Esophagus muscularis mucosa (tissue), 4 donors: Measurements from ENCODE around the gene MOCOS.

ENCODE experiments used
- EP300 ChIP-seq: sonication (generic); formaldehyde crosslinking; IDR thresholded peaks from one replicate; pipeline ENCODE4 v1.6.1; 2017; ENCODE audit warnings: antibody characterized with exemption
- POLR2A ChIP-seq: fragments of 450-650 bp; IDR thresholded peaks from one replicate; pipeline ENCODE4 v1.6.1; 2017; ENCODE audit warnings: antibody characterized with exemption, moderate library complexity, mild to moderate bottlenecking, low read depth
- POLR2AphosphoS5 ChIP-seq, 2 donors: sonication (generic); formaldehyde crosslinking; IDR thresholded peaks; one replicate each; pipeline ENCODE4 v1.6.1; 2017; ENCODE audit warnings: antibody characterized with exemption in 2 of 2
- TF ChIP-seq, protein P1 (sequence below), 3 experiments: fragments of 200-600 bp in 2 of 3; fragments of 450-650 bp in 1 of 3; sonication (generic) in 2 of 3; IDR thresholded peaks; one replicate each; pipeline ENCODE4 v1.5.1; 2017 to 2019; ENCODE audit warnings: antibody characterized with exemption in 3 of 3, mild to moderate bottlenecking in 2 of 3, moderate library complexity in 1 of 3

DNA sequence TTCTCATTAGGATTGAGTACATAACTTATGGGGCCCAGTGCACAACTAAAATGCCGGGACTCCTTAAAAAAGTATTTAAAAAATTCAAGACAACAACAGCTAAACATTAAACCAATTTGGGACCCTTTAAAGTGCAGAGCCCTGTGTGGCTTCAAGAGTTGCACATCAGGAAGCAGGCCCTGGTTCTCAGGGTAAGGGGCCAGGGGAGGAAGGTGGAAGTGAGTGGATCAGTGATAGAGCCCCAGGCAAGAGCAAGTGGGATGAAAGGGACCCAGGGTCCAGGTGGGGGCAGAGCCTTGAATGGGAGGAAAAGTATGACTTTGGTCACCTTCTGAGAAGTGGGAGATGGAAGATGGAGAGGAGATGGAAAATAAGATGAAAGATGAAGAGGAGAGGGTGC lies 107.9 kb downstream of the MOCOS start:
- TF ChIP-seq POLR2A: no peak
- no peak for TF ChIP-seq POLR2AphosphoS5 (IDR thresholded peaks at IDR 0.05)
- no peak for TF ChIP-seq EP300
- TF ChIP-seq, protein P1, sequence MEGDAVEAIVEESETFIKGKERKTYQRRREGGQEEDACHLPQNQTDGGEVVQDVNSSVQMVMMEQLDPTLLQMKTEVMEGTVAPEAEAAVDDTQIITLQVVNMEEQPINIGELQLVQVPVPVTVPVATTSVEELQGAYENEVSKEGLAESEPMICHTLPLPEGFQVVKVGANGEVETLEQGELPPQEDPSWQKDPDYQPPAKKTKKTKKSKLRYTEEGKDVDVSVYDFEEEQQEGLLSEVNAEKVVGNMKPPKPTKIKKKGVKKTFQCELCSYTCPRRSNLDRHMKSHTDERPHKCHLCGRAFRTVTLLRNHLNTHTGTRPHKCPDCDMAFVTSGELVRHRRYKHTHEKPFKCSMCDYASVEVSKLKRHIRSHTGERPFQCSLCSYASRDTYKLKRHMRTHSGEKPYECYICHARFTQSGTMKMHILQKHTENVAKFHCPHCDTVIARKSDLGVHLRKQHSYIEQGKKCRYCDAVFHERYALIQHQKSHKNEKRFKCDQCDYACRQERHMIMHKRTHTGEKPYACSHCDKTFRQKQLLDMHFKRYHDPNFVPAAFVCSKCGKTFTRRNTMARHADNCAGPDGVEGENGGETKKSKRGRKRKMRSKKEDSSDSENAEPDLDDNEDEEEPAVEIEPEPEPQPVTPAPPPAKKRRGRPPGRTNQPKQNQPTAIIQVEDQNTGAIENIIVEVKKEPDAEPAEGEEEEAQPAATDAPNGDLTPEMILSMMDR (IDR thresholded peaks at IDR 0.05): no peak
